HG03095 (cell line): Measurements from ENCODE around the gene EHD2.
"Not testable (repeated sequence)": the region's sequence is repeated elsewhere in the genome, so short reads cannot be mapped to it uniquely, and the experiment has no call there.

ENCODE experiments used
- ATAC-seq: cut with Tn5 transposase; IDR thresholded peaks from one replicate; pipeline ENCODE4 v1.9.1; 2021; ENCODE audit warnings: moderate library complexity; ENCODE audit not compliant: unreplicated experiment

The EHD2 gene

DNA sequence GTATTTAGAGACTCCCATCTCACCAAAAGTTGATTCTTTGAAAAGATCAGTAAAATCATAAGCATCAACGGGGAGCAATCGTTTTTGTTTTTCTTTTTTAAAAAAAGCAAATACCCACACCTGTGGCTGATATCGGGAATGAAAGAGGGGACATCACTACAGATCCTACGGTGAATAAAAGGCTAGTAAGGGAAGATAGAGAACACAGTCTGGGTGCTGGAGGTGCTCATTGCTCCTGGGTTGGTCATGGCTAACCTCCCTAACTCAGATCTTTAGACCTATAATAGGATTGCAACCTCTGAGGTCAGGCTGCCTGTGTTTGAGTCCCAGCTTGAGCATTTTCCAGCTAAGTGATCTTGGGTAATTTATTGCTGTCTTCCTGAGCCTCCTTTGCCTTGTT, 1.1 kb downstream of the EHD2 start:
- ATAC-seq, result no peak

GRCh38 chr19:47714855-47715254, 1.6 kb downstream of the EHD2 start:
- not testable (repeated sequence) for ATAC-seq

- no peak for ATAC-seq
Measured at GRCh38 chr19:47716270-47716937, 3.2 kb downstream of the EHD2 start.

DNA sequence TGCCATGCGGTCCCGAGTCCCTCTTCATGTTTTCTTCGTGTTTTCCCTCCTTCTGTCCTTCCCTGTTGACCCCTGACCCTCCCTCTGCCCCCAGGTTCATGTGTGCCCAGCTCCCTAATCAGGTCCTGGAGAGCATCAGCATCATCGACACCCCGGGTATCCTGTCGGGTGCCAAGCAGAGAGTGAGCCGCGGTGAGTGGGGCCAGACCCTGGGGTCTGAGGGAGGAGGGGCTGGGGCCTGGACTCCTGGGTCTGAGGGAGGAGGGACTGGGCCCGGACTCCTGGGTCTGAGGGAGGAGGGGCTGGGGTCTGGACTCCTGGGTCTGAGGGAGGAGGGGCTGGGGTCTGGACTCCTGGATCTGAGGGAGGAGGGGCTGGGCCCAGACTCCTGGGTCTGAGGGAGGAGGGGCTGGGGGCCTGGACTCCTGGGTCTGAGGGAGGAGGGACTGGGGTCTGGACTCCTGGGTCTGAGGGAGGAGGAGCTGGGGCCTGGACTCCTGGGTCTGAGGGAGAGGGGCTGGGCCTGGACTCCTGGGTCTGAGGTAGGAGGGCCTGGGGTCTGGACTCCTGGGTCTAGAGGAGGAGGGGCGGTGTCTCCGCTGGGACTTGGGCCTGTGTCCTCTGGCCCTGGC, 5.3 kb downstream of the EHD2 start:
- not testable (repeated sequence) for ATAC-seq

DNA sequence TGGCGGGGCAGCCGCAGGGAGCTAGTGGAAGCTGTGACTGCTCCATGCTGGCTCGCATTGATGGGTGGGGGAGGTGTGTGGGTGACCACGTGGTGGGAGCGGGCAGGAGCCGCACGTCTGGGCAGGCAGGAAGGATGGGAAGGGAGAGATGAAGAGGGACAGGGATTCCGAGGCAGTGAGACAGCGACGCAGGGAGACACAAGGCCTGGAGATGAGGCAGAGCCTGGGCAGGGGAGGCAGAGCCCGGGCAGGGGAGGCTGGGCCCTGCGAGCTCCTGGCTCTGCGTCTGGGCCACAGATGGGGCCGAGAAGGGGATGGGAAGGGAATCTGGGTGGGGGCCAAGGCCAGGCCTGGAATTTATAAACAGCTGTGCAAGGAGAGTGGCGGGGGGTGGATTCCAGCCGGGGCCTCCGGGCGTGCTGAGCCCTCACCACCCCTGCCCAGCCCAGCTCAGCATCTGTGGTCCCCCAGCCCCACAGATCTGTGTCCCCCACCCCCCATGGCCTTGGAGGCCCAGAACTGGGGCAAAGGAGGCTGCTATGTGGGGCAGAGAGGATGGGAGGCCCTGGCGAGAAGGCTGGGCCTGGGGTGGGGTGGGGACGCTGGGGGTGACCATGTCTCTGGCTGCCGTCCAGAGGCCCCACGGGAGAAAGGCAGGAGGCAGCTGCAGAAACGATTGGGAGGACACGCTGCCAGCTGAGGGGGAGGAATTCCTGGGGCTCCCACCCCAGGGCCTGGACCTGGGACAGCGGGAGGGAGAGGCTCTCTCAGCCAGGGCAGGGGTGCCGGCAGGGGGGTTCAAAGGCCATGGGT, 6.0 kb downstream of the EHD2 start:
- ATAC-seq, result no peak

DNA sequence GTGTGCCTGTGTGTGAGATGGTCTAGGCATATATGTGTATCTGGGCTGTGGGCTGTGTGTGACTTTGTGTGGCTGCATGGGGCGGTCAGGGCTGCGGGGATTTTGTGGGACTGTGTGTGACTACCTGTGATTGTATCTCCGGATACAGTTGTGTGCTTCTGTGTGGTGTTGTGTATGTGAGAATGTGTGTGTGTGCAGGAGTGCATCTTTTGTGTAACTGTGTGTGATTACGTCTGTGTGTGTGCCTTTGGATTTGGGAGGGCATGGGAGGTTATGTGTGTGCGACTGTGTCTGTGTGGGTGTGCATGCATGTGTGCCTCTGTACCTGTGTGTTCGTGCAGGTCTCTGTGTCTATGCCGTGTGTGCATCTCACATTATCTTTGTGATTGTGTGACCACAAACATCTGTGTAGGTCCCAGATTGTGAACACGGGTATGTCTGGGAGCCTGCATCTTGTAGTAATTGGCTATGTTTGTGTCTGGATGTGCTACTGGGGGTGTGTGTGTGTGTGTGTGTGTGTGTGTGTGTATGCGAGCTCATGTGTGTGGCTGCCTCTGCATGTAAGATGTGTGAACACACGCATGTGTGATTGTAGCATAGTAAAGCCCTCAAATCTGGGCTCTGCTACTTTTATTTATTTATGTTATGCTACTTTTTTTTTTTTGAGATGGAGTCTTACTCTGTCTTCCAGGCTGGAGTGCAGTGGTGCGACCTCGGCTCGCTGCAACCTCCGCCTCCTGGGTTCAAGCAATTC, 7.6 kb downstream of the EHD2 start:
- no peak for ATAC-seq

DNA sequence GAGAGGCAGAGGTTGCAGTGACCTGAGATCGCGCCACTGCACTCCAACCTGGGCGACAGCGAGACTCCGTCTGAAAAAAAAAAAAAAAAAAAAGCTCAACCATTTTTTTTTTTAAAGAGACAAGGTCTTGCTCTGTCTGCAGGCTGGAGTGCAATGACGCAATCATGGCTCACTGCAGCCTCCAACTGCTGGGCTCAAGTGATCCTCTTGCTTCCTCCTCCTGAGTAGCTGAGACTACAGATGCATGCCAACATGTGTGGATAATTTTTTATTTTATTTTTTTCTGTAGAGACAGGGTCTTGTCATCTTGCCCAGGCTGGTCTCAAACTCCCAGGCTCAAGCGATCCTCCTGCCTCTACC, 10.3 kb downstream of the EHD2 start:
- no peak for ATAC-seq

- no peak for ATAC-seq
Measured at GRCh38 chr19:47725759-47726401, 12.7 kb downstream of the EHD2 start.

DNA sequence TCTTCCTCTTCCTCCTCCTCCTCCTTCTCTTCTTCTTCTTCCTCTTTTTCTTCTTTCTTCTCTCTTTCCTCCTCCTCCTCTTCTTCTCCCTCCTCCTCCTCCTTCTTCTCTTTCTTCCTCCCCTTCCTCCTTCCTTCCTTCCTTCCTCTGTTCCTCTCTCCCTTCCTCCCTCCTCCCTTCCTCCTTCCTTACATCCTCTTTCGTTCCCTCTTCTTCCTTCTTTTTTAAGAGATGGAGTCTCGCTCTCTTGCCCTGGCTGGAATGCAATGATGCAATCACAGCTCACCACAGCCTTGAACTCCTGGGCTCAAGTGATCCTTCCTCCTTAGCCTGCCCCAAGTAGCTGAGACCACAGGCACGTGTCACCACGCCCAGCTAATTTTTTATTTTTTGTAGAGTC, 13.2 kb downstream of the EHD2 start:
- no peak for ATAC-seq

DNA sequence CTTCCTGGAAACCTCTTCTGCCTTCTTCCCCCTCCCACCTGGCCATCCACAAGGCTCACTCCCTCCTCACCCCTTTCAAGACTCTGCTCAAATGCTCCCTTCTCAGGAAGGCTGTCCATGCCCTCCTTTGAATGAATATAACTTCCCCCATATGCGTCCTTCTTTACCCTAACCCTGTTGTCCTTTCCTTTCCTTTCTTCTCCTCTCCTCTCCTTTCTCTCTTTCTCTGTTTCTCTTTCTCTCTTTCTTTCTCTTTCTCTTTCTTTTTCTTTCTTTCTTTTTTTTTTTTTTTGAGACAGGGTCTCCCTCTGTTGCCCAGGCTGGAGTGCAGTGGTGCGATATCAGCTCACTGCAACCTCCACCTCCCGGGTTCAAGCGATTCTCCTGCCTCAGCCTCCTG, 15.1 kb downstream of the EHD2 start:
- ATAC-seq, result not testable (repeated sequence)

- no peak for ATAC-seq
Measured at GRCh38 chr19:47729468-47729798, 16.2 kb downstream of the EHD2 start.

DNA sequence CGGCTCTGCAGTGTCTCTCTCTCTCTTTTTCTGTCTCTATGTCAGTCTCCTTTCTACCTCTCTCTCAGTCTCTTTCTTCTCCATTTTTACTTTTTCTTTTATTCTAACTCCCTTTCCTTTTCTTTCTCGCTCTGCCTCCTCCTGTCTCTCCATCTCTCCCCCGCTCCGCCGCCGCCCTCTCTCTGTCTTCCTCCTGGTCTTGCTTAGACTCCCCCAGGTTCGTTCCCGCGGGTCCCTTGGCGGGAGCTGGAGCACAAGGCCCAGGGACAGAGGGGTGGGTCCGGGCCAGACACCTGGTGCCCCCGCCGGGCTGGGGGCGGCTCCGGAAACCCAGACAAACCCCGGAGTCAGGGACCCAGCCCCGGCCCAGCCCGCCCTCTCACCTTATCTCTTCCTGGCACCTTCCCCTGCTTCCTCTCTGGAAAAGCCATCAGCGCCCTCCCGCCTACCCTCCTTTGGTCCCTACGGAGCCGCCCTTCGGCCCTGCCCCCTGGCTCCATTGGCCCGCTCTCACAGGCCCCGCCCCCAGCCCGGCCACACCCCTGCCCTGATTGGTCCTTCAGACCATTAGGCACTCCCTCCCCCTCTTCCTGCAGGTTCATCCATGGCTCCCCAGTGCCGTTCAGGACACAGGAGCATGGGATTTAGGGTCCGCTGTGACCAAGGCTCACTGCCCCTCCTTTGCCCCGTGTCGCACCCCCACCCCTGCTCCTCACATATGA, 16.7 kb downstream of the EHD2 start:
- no peak for ATAC-seq

- ATAC-seq, result no peak
Measured at GRCh38 chr19:47730521-47730889, 17.3 kb downstream of the EHD2 start.

DNA sequence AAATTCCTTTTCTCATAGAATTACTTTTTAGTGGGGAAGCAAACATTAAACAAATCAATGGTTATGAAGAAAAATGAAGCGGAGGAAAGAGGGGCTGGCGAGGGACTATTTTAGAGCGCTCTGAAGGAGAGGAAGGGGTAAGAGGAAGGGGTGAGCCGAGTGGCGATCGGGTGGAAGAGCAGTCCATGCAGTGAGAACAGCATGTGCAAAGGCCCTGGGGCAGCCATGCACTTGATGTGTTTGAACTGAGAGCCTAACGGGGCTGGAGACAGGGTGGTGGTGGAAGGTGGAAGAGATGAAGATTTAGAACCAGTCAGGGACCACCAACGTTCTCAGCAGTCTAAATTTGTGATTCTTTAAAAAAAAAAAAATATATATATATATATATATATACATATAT, 17.7 kb downstream of the EHD2 start:
- no peak for ATAC-seq

DNA sequence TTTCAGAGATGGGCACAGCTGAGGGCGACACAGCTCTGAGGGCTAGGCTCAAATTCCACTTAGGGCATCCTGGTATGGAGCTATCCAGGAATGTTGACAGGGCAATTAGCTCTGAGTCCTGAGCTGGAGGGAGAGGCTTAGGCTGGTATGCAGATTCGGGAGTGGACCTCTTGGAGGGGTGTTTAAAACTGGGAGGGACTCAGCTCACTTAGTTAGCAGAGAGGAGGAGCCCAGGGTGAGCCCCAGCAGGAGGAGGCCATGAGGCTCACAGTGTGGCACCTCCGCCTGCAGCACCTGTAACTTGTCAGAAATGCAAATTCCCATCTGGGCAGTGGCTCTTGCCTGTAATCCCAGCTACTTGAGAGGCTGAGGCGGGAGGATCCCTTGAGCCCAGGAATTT, 21.9 kb downstream of the EHD2 start:
- ATAC-seq, result no peak

- no peak for ATAC-seq
Measured at GRCh38 chr19:47740866-47741519, 27.8 kb downstream of the EHD2 start.

- no peak for ATAC-seq
Measured at GRCh38 chr19:47741544-47742140, 28.4 kb downstream of the EHD2 start.

DNA sequence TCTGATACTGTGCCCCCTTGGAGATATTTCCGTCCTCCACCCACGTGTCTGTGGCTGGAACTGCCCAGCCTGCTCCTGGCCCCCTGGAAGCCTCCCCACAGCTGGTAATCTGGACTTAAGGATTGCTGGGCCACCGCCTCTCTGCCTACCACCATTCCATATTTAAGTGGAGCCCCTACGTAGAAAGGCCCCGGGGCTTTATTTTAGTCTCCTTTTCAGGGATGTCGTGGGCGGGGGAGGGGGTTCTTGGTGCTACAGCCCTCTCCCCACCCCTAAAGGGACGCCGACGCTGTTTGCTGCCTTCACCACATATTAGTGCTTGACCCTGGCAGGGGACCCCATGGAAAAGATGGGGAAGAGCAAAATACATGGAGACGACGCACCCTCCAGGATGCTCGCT, 29.4 kb downstream of the EHD2 start:
- ATAC-seq, result no peak

- ATAC-seq, result peak; percentile 49
Measured at GRCh38 chr19:47745010-47745901, 32.0 kb downstream of the EHD2 start, which contains the start of gene NOP53. Gene NOP53 (plus strand): TSS chr19:47745546. CDS start chr19:47745560, 14 bp downstream.
